HepG2 (cell line): ENCODE results near the gene DPH1. TPM values are rescaled to one million over a fixed set of nuclear protein-coding genes. Genes with fewer than 3 reads are reported as not detected.

ENCODE experiments used
- ATAC-seq: fragments of 200-7000 bp; cut with Tn5 transposase; 3 replicates; pipeline ENCODE4 v1.9.1; 2020; ENCODE audit warnings: mild to moderate bottlenecking, moderate library complexity
- BruUV-seq: library from RNA; stranded (reverse); fragments of 400-500 nt; replicated peaks from 2 replicates; lab custom pipeline; 2021; lab: Mats Ljungman, UMichigan
- CTCF ChIA-PET: fragments of 300-600 bp; formaldehyde crosslinking; extraction: SDS; loops from one replicate; lab custom pipeline; 2021; ENCODE audit warnings: low total read pairs, inconsistent platforms, low intra/inter-chr PET ratio; lab: Yijun Ruan, JAX
- POLR2A ChIA-PET: fragments of 350-600 bp; sonication (Branson Sonifier 250); formaldehyde crosslinking; loops from one replicate; lab custom pipeline; 2020; ENCODE audit warnings: antibody characterized with exemption, inconsistent platforms; lab: Yijun Ruan, JAX
- DNase-seq: peaks from one replicate; pipeline ENCODE4 v3.0.0-alpha.2; 2015; ENCODE audit warnings: low spot score
- FAIRE-seq: peaks from 3 replicates; lab custom pipeline; 2011; peaks lifted over from hg19 to GRCh38; lab: Jason Lieb, UNC
- H2AFZ ChIP-seq: one replicate; pipeline ENCODE4 v1.6.1; 2011; ENCODE audit warnings: low read length, inconsistent platforms
- H3K27ac ChIP-seq: fragments of 300-600 bp; 3 replicates; pipeline ENCODE4 v1.8.0; 2011; ENCODE audit warnings: mixed run types, mild to moderate bottlenecking, mixed read lengths, low read length, inconsistent platforms; ENCODE audit not compliant: insufficient read depth; ENCODE audit errors: extremely low read length
- H3K27me3 ChIP-seq, 2 experiments: fragments of 200-600 bp in 1 of 2; 2 replicates in 1 of 2; 3 replicates in 1 of 2; pipeline versions ENCODE4 v1.6.0 to v1.8.0; 2011; ENCODE audit warnings: low read length in 2 of 2, mild to moderate bottlenecking in 2 of 2, moderate library complexity in 2 of 2, inconsistent platforms in 1 of 2; ENCODE audit not compliant: insufficient read depth in 2 of 2, control insufficient read depth in 1 of 2
- H3K36me3 ChIP-seq, 2 experiments: fragments of 200-600 bp in 1 of 2; replicated peaks in 1 of 2; 2 replicates in 1 of 2; 3 replicates in 1 of 2; pipeline versions ENCODE4 v1.5.1 to v1.8.0; 2011; ENCODE audit warnings: low read length in 2 of 2, inconsistent platforms in 1 of 2; ENCODE audit not compliant: insufficient read depth in 2 of 2, control insufficient read depth in 1 of 2
- H3K4me1 ChIP-seq: 2 replicates; pipeline ENCODE4 v1.5.1; 2012; ENCODE audit warnings: low read length, inconsistent platforms; ENCODE audit not compliant: insufficient read depth
- H3K4me2 ChIP-seq: 2 replicates; pipeline ENCODE4 v1.6.0; 2011; ENCODE audit warnings: low read depth, low read length, inconsistent platforms
- H3K4me3 ChIP-seq, 3 experiments: fragments of 200-600 bp in 1 of 3; sonication (generic), shearing (Covaris generic) in 1 of 3; replicated peaks in 1 of 3; 2 replicates each; pipeline ENCODE4 v1.5.1; 2011 to 2016; ENCODE audit warnings: low read length in 3 of 3, inconsistent platforms in 2 of 3, low read depth in 2 of 3, mild to moderate bottlenecking in 2 of 3, control low read depth in 1 of 3, mixed read lengths in 1 of 3; ENCODE audit not compliant: insufficient read depth in 1 of 3
- H3K79me2 ChIP-seq: one replicate; pipeline ENCODE4 v1.6.1; 2011; ENCODE audit warnings: low read length, inconsistent platforms; ENCODE audit not compliant: insufficient read depth
- H3K9ac ChIP-seq: 2 replicates; pipeline ENCODE4 v1.6.0; 2011; ENCODE audit warnings: mild to moderate bottlenecking, low read depth, low read length, inconsistent platforms; ENCODE audit not compliant: insufficient read depth
- H3K9me3 ChIP-seq: 2 replicates; pipeline ENCODE4 v1.5.1; 2012; ENCODE audit warnings: mild to moderate bottlenecking, low read length
- H4K20me1 ChIP-seq: 2 replicates; pipeline ENCODE4 v1.6.0; 2011; ENCODE audit warnings: inconsistent platforms, mild to moderate bottlenecking, low read length, moderate library complexity; ENCODE audit not compliant: insufficient read depth
- ARNT ChIP-seq: fragments of 450-650 bp; IDR thresholded peaks from 2 replicates; pipeline ENCODE4 v1.6.1; 2017
- ASH2L ChIP-seq: fragments of 300-600, 200-600 bp; sonication (generic); IDR thresholded peaks from 2 replicates; pipeline ENCODE4 v1.7.0; 2017; ENCODE audit warnings: low read depth, mild to moderate bottlenecking, moderate library complexity, mixed read lengths, low read length; ENCODE audit not compliant: insufficient read length
- CBX1 ChIP-seq: IDR thresholded peaks from one replicate; pipeline ENCODE4 v1.6.1; 2016; ENCODE audit warnings: antibody characterized with exemption, low read depth
- ERF ChIP-seq: IDR thresholded peaks from 2 replicates; pipeline ENCODE4 v1.6.1; 2018; ENCODE audit warnings: missing biosample characterization, missing genetic modification reagents
- FOXO1 ChIP-seq: sonication (generic); formaldehyde crosslinking; IDR thresholded peaks from 2 replicates; pipeline ENCODE4 v1.4.0; 2020; ENCODE audit warnings: missing genetic modification reagents
- HMGXB3 ChIP-seq: sonication (generic); formaldehyde crosslinking; IDR thresholded peaks from 2 replicates; pipeline ENCODE4 v1.4.0; 2020; ENCODE audit warnings: missing genetic modification reagents, borderline replicate concordance
- ISL2 ChIP-seq: sonication (generic); formaldehyde crosslinking; IDR thresholded peaks from 2 replicates; pipeline ENCODE4 v1.5.0; 2020; ENCODE audit warnings: missing genetic modification reagents
- MIER2 ChIP-seq: IDR thresholded peaks from 2 replicates; pipeline ENCODE4 v1.6.1; 2016; ENCODE audit warnings: missing biosample characterization, missing genetic modification reagents
- NR2F6 ChIP-seq, 2 experiments: IDR thresholded peaks; 2 replicates each; pipeline ENCODE4 v1.6.1; 2016; ENCODE audit warnings: antibody characterized with exemption in 1 of 2, mild to moderate bottlenecking in 1 of 2
- SPEN ChIP-seq: sonication (generic); formaldehyde crosslinking; IDR thresholded peaks from 2 replicates; pipeline ENCODE4 v1.5.1; 2020; ENCODE audit warnings: low read depth, mild to moderate bottlenecking, missing genetic modification reagents
- TCF7 ChIP-seq: sonication (generic); IDR thresholded peaks from 2 replicates; pipeline ENCODE4 v1.6.1; 2016; ENCODE audit warnings: antibody characterized with exemption, low read depth
- ZBTB1 ChIP-seq: sonication (generic); formaldehyde crosslinking; IDR thresholded peaks from 2 replicates; pipeline ENCODE4 v1.4.0; 2020; ENCODE audit warnings: missing genetic modification reagents, borderline replicate concordance
- ZFP90 ChIP-seq: sonication (generic); formaldehyde crosslinking; IDR thresholded peaks from 2 replicates; pipeline ENCODE4 v1.8.0; 2022; ENCODE audit warnings: missing genetic modification reagents, mild to moderate bottlenecking, inconsistent platforms, borderline replicate concordance
- ZNF251 ChIP-seq: sonication (generic); formaldehyde crosslinking; IDR thresholded peaks from 2 replicates; pipeline ENCODE4 v1.9.0; 2021; ENCODE audit warnings: mild to moderate bottlenecking, missing genetic modification reagents
- ZNF414 ChIP-seq: sonication (generic); formaldehyde crosslinking; IDR thresholded peaks from 2 replicates; pipeline ENCODE4 v1.5.0; 2020; ENCODE audit warnings: missing genetic modification reagents
- ZNF577 ChIP-seq: sonication (generic); formaldehyde crosslinking; IDR thresholded peaks from 2 replicates; pipeline ENCODE4 v1.4.0; 2020; ENCODE audit warnings: mild to moderate bottlenecking, low read depth, missing genetic modification reagents, borderline replicate concordance
- ZNF652 ChIP-seq: IDR thresholded peaks from 2 replicates; pipeline ENCODE4 v1.6.1; 2016; ENCODE audit warnings: low read depth, borderline replicate concordance
- WGBS: methylation state at CpG from one replicate; pipeline ENCODE4 v1.1.6; 2017; ENCODE audit warnings: low lambda C conversion rate; 5-methylcytosine and 5-hydroxymethylcytosine counted together
- in situ Hi-C: cut with HindIII; loops from 2 replicates; pipeline ENCODE4 v1.10.0; 2017; ENCODE audit warnings: low pct_unique_long_range_greater_than_20kb; ENCODE audit not compliant: extremely low pct_ligation_motif_present
- intact Hi-C: fragments of 100-400 bp; cut with micrococcal nuclease; formaldehyde crosslinking; loops from one replicate; pipeline ENCODE4 v1.10.0; 2022; ENCODE audit not compliant: unreplicated experiment
- polyA plus RNA-seq, 8 experiments: library from polyadenylated mRNA; depleted of rRNA in 3 of 8; stranded (reverse) in 7 of 8; unstranded in 1 of 8; fragments of >200 nt; fragmentation: Illumina TruSeq in 4 of 8; extraction: Trizol in 4 of 8; gene quantifications; 2 replicates each; pipeline versions ENCODE4 v1.2.1 to v1.2.3, GENCODE V29; 2011 to 2016; ENCODE audit warnings: low read depth in 4 of 8, missing spikeins in 1 of 8, mixed read lengths in 1 of 8; ENCODE audit not compliant: insufficient read depth in 1 of 8
- total RNA-seq, 5 experiments: library from RNA; depleted of rRNA; stranded (reverse); fragments of >200 nt; fragmentation: Illumina TruSeq; extraction: Trizol; gene quantifications; 2 replicates each; pipeline ENCODE4 v1.2.3, GENCODE V29; 2016; ENCODE audit warnings: low read depth in 1 of 5
- TF ChIP-seq, protein P1 (sequence below): sonication (generic); formaldehyde crosslinking; IDR thresholded peaks from 2 replicates; pipeline ENCODE4 v1.9.0; 2022; ENCODE audit warnings: low read depth, missing genetic modification reagents
- TF ChIP-seq, protein P2 (sequence below): IDR thresholded peaks from 2 replicates; pipeline ENCODE4 v1.6.1; 2018; ENCODE audit warnings: missing genetic modification reagents, mild to moderate bottlenecking, missing compliant biosample characterization

DPH1 gene
- total and polyA plus RNA-seq, 2 of the 13 experiments (the other 11 are each of a cell fraction or from before 2014, with no cell fraction given), result 25.3 to 42.8 TPM

DNA sequence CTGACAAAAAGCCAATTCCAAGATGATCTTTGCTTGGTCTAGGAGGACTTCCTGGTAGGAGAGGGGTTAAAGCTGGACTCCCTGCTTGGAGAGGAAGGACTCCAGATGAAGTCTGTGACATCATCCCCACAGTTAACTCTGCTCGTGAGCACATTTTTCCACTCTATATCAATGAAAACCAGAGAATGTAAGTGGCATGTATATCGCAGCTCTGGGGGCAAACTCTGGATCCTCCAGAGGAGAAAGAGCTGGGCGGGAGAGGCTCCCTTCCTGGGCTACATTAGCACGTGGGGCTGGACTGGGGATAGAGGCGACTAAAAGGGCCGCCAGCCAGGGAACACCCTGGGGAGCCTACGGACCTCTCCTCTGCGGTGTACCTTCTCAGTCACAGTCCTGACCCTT lies 59.1 kb downstream of the DPH1 start (continued):
- TF ChIP-seq, protein P1, sequence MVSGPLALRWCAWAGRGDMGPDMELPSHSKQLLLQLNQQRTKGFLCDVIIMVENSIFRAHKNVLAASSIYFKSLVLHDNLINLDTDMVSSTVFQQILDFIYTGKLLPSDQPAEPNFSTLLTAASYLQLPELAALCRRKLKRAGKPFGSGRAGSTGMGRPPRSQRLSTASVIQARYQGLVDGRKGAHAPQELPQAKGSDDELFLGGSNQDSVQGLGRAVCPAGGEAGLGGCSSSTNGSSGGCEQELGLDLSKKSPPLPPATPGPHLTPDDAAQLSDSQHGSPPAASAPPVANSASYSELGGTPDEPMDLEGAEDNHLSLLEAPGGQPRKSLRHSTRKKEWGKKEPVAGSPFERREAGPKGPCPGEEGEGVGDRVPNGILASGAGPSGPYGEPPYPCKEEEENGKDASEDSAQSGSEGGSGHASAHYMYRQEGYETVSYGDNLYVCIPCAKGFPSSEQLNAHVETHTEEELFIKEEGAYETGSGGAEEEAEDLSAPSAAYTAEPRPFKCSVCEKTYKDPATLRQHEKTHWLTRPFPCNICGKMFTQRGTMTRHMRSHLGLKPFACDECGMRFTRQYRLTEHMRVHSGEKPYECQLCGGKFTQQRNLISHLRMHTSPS, result no peak
- TF ChIP-seq SPEN, result no peak
- no peak for TF ChIP-seq HMGXB3
- no peak for TF ChIP-seq ZNF577
- TF ChIP-seq ZNF251 (CRISPR knock-in tag), result no peak
- TF ChIP-seq ZFP90, result no peak

DNA sequence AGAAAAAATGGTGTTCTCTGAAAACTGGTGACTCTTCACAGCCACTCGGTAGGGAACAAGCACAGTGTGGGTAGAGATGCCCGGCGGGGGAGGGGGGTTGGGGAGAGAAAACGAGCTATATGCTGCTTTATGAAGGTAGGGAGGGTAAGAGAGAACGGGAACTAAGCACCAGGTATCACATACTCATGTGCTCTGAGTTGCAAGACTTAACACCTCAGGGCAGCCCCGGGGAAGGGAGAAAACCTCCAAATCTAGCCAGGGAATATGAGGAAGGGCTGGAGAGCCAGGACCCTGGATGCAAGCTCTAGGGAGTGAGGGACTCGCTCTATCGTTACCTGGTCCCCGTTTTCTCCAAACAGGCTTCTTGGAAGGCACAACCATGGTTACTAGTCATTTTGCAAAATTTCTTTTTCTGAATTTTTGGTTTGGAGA lies 60.3 kb downstream of the DPH1 start:
- Histone ChIP-seq H3K27ac (no peak overlapping the region), H3K79me2 (no peaks in the 10 kb centered on the region), H3K36me3 (peaks cover 0 to 15% of the 10 kb centered on the region in 2 experiments; a peak in 3 of 5 replicates), H3K4me3 (no peak overlapping the region), H3K9ac (no peak overlapping the region), H3K4me1 (peaks cover 37% of the 10 kb centered on the region), H3K9me3 (no peaks in the 10 kb centered on the region), H3K27me3 (no peaks in the 10 kb centered on the region), H4K20me1 (no peaks in the 10 kb centered on the region), H3K4me2 (no peak overlapping the region), H2AFZ (no peak overlapping the region)
- BruUV-seq, result no TSS peak
- intact Hi-C loops (no loop called here), in situ Hi-C loops (no loop called here)
- FAIRE-seq (no peak), DNase-seq (no peak), ATAC-seq (no peak)
- WGBS, result 92% methylated on average over 9 of the region's 9 CpGs
- ChIA-PET POLR2A (no interaction called here), CTCF (no interaction called here)
- no peak for TF ChIP-seq ERF (CRISPR knock-in tag)
- TF ChIP-seq NR2F6 (IDR thresholded peaks at IDR 0.05), result no peak
- TF ChIP-seq NR2F6 (CRISPR knock-in tag; IDR thresholded peaks at IDR 0.05), result no peak
- TF ChIP-seq ISL2 (CRISPR knock-in tag), result no peak
- TF ChIP-seq FOXO1 (CRISPR knock-in tag), result no peak
- TF ChIP-seq ARNT, result no peak
- no peak for TF ChIP-seq ZBTB1 (CRISPR knock-in tag)
- no peak for TF ChIP-seq MIER2 (CRISPR knock-in tag)
- TF ChIP-seq, protein P2, sequence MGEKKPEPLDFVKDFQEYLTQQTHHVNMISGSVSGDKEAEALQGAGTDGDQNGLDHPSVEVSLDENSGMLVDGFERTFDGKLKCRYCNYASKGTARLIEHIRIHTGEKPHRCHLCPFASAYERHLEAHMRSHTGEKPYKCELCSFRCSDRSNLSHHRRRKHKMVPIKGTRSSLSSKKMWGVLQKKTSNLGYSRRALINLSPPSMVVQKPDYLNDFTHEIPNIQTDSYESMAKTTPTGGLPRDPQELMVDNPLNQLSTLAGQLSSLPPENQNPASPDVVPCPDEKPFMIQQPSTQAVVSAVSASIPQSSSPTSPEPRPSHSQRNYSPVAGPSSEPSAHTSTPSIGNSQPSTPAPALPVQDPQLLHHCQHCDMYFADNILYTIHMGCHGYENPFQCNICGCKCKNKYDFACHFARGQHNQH (CRISPR knock-in tag), result no peak
- TF ChIP-seq ZNF414 (CRISPR knock-in tag), result no peak
- TF ChIP-seq CBX1, result no peak
- TF ChIP-seq TCF7, result no peak
- TF ChIP-seq ZNF652, result no peak
- no peak for TF ChIP-seq ASH2L
